Spinal cord (tissue), 10 donors: Measurements from ENCODE around the gene AFAP1. TPM values are rescaled to one million over a fixed set of nuclear protein-coding genes. Genes with fewer than 3 reads are reported as not detected.
A peak's percentile ranks its signal among the peaks of the same experiment; 100 is the strongest.

ENCODE experiments used
- DNase-seq, 6 donors: peaks; one replicate each; pipeline versions ENCODE4 v3.0.0 to v3.0.0-alpha.2; 2013 to 2015; ENCODE audit warnings: low spot score in 6 of 6, low read depth in 4 of 6
- H3K27ac ChIP-seq: one replicate; pipeline ENCODE4 v1.5.1; 2013; ENCODE audit warnings: low read depth, low read length, control low read depth
- H3K27me3 ChIP-seq: one replicate; pipeline ENCODE4 v1.6.1; 2013; ENCODE audit warnings: low read length; ENCODE audit not compliant: control insufficient read depth, insufficient read depth
- H3K36me3 ChIP-seq: one replicate; pipeline ENCODE4 v1.6.1; 2013; ENCODE audit warnings: low read length; ENCODE audit not compliant: control insufficient read depth, insufficient read depth
- H3K4me1 ChIP-seq: one replicate; pipeline ENCODE4 v1.6.1; 2013; ENCODE audit warnings: low read length; ENCODE audit not compliant: control insufficient read depth, insufficient read depth
- H3K4me3 ChIP-seq: one replicate; pipeline ENCODE4 v1.5.1; 2013; ENCODE audit warnings: low read depth, low read length, control low read depth
- H3K9me3 ChIP-seq: one replicate; pipeline ENCODE4 v1.6.1; 2013; ENCODE audit warnings: low read length; ENCODE audit not compliant: control insufficient read depth, insufficient read depth
- WGBS: methylation state at CpG from one replicate; pipeline ENCODE4 v1.1.5; 2013; ENCODE audit warnings: missing lambda C conversion rate; ENCODE audit not compliant: insufficient coverage; 5-methylcytosine and 5-hydroxymethylcytosine counted together
- polyA plus RNA-seq, 2 donors: library from polyadenylated mRNA; unstranded; fragments of 120-200 nt; gene quantifications; one replicate each; pipeline ENCODE4 v1.2.1, GENCODE V29; 2013; ENCODE audit not compliant: insufficient read length in 2 of 2
- total RNA-seq, 2 donors: library from RNA; depleted of rRNA in 1 of 2; stranded (reverse); fragments of 120-200 nt in 1 of 2; fragments of >200 nt in 1 of 2; gene quantifications; one replicate each; pipeline versions ENCODE4 v1.2.3 to v1.2.4, GENCODE V29; 2013 to 2014
- donor health status: healthy.

AFAP1 gene
- total and polyA plus RNA-seq, 4 donors = 34.8 to 42.0 (median 36.3) TPM

- Histone ChIP-seq H3K27ac (peak overlapping the region; percentile 95), H3K36me3 (peaks cover 42% of the 10 kb centered on the region), H3K9me3 (no peaks in the 10 kb centered on the region), H3K27me3 (no peaks in the 10 kb centered on the region), H3K4me1 (peaks cover 66% of the 10 kb centered on the region), H3K4me3 (no peak overlapping the region)
- WGBS = 26% methylated on average over 11 of the region's 11 CpGs
- DNase-seq = peak in 4 of 6 donors; percentile 65 to 89 (median 76)
Measured at GRCh38 chr4:7806338-7807090, 133.1 kb downstream of the AFAP1 start.

DNA sequence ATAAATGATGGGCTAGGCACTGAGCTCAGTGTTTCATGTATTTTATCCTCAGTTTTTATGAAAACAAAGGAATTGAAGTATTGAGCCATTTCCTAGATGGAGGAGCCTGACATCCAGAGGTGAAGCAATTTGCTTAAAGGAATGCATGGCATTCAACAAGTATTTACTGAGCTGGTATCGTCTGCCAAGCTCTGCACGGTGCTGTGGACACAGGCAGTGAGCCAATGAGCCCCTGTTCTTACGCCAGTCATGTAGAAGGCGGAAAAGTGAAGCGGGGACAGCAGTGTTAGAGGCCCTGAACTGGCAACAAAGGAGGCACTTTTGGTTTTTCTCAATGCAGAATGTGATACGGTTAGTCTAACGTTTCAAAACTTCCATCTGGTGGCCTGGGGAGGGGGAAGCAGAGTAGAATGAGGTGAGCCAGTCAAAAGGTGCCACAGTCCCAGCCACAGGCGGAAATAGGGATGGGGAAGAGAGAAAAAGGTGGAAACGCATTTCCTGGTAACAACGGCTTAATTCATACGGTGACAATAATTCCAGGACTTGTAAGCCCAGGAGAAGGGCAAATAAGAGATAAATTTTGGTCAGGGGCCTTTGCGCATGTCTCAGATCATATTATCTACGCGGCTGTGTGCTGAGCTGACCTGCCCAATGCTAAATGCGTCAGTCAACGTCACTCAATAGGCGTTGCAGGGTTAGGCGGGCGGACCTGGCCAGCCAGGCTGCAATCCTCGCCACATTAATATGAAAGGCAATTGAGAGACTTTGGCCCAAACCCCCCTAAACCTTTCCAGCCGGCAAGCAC is 133.9 kb downstream of the AFAP1 start:
- Histone ChIP-seq H3K27ac (peak overlapping the region; percentile 95), H3K4me3 (no peak overlapping the region), H3K4me1 (peaks cover 60% of the 10 kb centered on the region)

GRCh38 chr4:7804756-7805385 is 134.8 kb downstream of the AFAP1 start:
- H3K4me3 ChIP-seq = no peak overlapping the region
- 56% methylated on average over 2 of the region's 15 CpGs for WGBS
- peak overlapping the region; percentile 95 for H3K27ac ChIP-seq
- no peak for DNase-seq
- peaks cover 38% of the 10 kb centered on the region for H3K36me3 ChIP-seq
- no peaks in the 10 kb centered on the region for H3K9me3 ChIP-seq
- peaks cover 55% of the 10 kb centered on the region for H3K4me1 ChIP-seq
- H3K27me3 ChIP-seq = no peaks in the 10 kb centered on the region

More for the DNA sequence above, 133.9 kb downstream of the AFAP1 start:
- Histone ChIP-seq H3K36me3 (peaks cover 38% of the 10 kb centered on the region), H3K9me3 (no peaks in the 10 kb centered on the region), H3K27me3 (no peaks in the 10 kb centered on the region)
- 29% methylated on average over 16 of the region's 21 CpGs for WGBS
- peak in 2 of 6 donors; percentile 83 to 87 for DNase-seq

DNA sequence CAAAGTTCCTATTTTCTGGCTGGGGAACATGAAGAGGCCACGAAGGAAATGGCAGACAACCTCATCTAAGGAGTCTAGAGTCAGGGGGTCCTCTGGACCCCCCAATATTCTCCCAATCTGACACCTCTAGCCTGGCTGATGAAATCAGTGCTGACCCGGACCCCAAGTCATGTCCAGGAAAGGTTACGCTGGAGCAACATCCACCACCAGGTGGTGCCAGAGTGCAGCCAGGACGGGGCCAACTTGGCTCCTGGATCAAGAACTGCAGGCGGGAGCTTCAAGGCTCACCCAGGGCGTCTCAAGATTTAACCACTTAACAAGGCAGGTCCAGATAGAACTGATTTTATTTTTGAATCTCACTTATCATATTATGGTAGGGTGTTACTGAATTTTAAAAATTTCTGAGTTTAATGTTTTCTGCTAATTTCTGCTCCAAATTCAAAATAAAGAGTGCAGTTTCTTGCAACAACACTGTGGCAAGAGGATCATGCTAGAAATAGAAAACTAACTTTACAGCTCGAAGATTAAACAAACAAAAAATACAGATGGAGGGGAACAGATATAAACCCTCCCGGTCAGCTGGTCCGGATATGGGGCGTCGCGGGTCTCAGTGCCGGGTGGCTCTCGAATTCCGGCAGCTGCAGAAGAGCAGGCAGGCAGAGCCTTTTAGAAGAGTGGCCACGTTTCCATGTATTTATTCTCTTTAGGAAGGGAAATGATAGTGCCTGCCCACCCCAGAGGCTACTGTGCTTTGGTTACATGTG is 135.5 kb downstream of the AFAP1 start:
- Histone ChIP-seq H3K9me3 (no peaks in the 10 kb centered on the region), H3K4me3 (no peak overlapping the region), H3K27me3 (no peaks in the 10 kb centered on the region), H3K27ac (peak overlapping the region; percentile 95), H3K36me3 (peaks cover 40% of the 10 kb centered on the region), H3K4me1 (peaks cover 55% of the 10 kb centered on the region)
- DNase-seq = peak in 5 of 6 donors; percentile 53 to 90 (median 72)
- WGBS = 37% methylated on average over 9 of the region's 16 CpGs

GRCh38 chr4:7803371-7803770 is 136.3 kb downstream of the AFAP1 start:
- Histone ChIP-seq H3K36me3 (peaks cover 43% of the 10 kb centered on the region), H3K4me1 (peaks cover 51% of the 10 kb centered on the region), H3K27me3 (no peaks in the 10 kb centered on the region), H3K9me3 (no peaks in the 10 kb centered on the region), H3K27ac (no peak overlapping the region), H3K4me3 (no peak overlapping the region)
- no peak for DNase-seq
- WGBS = 83% methylated on average over 7 of the region's 7 CpGs

DNA sequence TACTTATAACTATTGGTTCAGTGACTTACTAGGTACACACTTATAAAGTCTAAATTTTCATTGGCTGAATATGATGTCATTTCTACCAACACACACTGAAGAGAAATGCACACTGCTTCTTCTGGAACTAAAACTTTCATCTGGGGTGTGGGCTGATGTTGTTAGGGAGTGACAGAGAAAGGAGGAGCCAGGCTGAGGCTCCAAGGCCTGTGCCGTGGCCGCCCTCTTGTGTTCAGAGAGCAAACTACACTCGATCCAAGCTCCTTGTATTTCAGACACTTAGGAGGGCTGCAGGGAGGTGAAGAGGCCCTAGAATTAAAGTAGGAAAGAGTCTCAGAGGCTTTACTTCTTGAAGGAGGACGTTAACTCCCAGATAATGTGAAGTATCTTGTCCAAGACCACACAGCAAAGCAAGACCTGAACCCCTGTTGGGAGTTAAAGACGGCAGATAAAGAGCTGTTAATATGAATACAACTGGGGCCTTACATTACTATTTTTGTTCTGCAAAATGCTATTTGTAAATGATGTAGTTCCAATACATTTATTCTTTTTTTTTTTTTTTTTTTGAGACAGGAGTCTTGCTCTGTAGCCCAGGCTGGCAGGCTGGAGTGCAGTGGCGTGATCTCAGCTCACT is 137.5 kb downstream of the AFAP1 start:
- WGBS = 30% methylated on average over 4 of the region's 6 CpGs

GRCh38 chr4:7801641-7802040 is 138.0 kb downstream of the AFAP1 start:
- DNase-seq = no peak
- H3K27ac ChIP-seq = no peak overlapping the region
- no CpG with 5 or more reads among the region's 1 CpG for WGBS

More for the DNA sequence above, 137.5 kb downstream of the AFAP1 start:
- Histone ChIP-seq H3K27ac (no peak overlapping the region), H3K4me1 (peaks cover 39% of the 10 kb centered on the region), H3K9me3 (no peaks in the 10 kb centered on the region), H3K36me3 (peaks cover 49% of the 10 kb centered on the region), H3K27me3 (no peaks in the 10 kb centered on the region), H3K4me3 (no peak overlapping the region)
- peak in 5 of 6 donors; percentile 74 to 95 (median 76) for DNase-seq

DNA sequence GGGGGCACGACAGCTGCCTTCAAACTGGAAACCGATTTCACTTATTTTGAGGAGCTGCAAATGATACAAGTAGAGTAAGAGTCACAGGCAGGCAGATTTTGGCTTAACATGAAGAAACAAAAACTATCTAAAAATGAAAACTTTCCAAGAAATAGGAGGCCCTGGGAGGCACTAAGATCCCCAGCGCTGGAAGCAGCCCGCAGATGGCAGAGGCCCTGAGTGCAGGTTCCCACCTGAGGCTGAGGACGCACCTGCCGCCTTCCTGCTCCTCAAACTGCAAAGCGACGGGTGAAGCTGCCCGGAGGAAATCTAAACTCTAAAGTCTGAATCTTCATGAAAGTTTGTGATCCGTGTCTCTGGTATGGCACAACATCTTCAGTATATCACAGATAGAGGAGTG is 138.7 kb downstream of the AFAP1 start:
- no peak for DNase-seq
- peaks cover 46% of the 10 kb centered on the region for H3K36me3 ChIP-seq
- no peak overlapping the region for H3K4me3 ChIP-seq
- no peaks in the 10 kb centered on the region for H3K9me3 ChIP-seq
- no peak overlapping the region for H3K27ac ChIP-seq
- no peaks in the 10 kb centered on the region for H3K27me3 ChIP-seq
- peaks cover 27% of the 10 kb centered on the region for H3K4me1 ChIP-seq
- 98% methylated on average over 5 of the region's 10 CpGs for WGBS

More at GRCh38 chr4:7801641-7802040, 138.0 kb downstream of the AFAP1 start:
- H3K4me1 ChIP-seq = peaks cover 34% of the 10 kb centered on the region
- peaks cover 50% of the 10 kb centered on the region for H3K36me3 ChIP-seq
- no peak overlapping the region for H3K4me3 ChIP-seq
- H3K27me3 ChIP-seq = no peaks in the 10 kb centered on the region
- H3K9me3 ChIP-seq = no peaks in the 10 kb centered on the region
